ENCODE measurements around the gene IL1R1. TPM values are rescaled to one million over a fixed set of nuclear protein-coding genes. Genes with fewer than 3 reads are reported as not detected.

IL1R1 gene
- total RNA-seq, 2 donors from 2014 or later, result 112 to 289 TPM

DNA sequence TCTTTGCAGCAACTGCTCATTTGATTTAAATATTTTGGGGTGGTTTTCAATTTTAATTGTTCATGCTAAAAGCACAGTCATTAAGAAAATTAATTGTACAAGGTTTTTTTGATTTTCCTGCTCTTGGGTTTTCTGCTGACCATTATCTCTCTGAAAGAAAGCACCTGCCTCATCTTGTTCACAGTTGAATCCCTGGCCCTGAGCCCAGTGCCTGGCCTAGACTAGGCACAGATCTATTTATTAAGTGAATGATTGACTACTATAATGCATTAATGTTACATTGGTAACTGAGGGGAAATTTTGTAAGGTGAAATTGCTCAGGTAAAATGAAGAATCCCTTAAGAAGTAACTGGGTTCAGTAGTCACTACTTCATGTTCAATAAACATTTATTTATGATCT lies 66.2 kb downstream of the IL1R1 start:
- intact Hi-C loops (cut with DNase I), result no loop called here
- H3K27me3 ChIP-seq (replicated peaks; ENCODE audit: insufficient read depth), result no peaks in the 10 kb centered on the region
- DNase-seq (ENCODE audit: low spot score), result no peak
- H3K4me1 ChIP-seq (replicated peaks), result no peaks in the 10 kb centered on the region
- H3K4me3 ChIP-seq, result no peak overlapping the region
- H3K27ac ChIP-seq, result no peak overlapping the region
- H3K9me3 ChIP-seq, result no peaks in the 10 kb centered on the region
- no peaks in the 10 kb centered on the region for H3K36me3 ChIP-seq
- TF ChIP-seq POLR2A (IDR thresholded peaks at IDR 0.05) (no peak), POLR2AphosphoS5 (IDR thresholded peaks at IDR 0.05) (no peak)
- TF ChIP-seq, protein P1, sequence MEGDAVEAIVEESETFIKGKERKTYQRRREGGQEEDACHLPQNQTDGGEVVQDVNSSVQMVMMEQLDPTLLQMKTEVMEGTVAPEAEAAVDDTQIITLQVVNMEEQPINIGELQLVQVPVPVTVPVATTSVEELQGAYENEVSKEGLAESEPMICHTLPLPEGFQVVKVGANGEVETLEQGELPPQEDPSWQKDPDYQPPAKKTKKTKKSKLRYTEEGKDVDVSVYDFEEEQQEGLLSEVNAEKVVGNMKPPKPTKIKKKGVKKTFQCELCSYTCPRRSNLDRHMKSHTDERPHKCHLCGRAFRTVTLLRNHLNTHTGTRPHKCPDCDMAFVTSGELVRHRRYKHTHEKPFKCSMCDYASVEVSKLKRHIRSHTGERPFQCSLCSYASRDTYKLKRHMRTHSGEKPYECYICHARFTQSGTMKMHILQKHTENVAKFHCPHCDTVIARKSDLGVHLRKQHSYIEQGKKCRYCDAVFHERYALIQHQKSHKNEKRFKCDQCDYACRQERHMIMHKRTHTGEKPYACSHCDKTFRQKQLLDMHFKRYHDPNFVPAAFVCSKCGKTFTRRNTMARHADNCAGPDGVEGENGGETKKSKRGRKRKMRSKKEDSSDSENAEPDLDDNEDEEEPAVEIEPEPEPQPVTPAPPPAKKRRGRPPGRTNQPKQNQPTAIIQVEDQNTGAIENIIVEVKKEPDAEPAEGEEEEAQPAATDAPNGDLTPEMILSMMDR (IDR thresholded peaks at IDR 0.05), result no peak

DNA sequence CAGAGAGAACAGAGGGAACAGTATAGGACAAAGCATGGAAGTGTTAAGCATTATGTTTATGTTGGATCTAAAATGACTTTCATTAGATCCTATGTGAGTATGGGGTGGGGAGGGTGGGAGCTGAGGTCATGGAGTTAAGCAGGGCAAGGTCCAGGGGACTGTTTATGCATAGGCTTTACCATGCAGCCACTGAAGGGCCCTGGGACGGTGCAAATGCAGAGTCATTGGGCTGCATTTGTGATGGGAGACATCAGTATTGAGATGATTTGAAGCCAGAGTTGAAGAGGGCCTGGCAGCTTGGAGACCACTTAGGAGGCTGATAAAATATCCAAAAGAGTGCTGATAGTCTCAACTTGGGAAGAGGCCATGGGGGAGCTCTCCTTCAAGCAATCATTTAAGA lies 66.9 kb downstream of the IL1R1 start:
- TF ChIP-seq, protein P1 (IDR thresholded peaks at IDR 0.05), result no peak
- no peak for TF ChIP-seq POLR2A (IDR thresholded peaks at IDR 0.05)
- TF ChIP-seq POLR2AphosphoS5 (IDR thresholded peaks at IDR 0.05), result no peak
- H3K36me3 ChIP-seq, result no peaks in the 10 kb centered on the region
- H3K4me3 ChIP-seq, result no peak overlapping the region
- intact Hi-C loops (cut with DNase I), result no loop called here
- H3K4me1 ChIP-seq (replicated peaks), result no peaks in the 10 kb centered on the region
- no peaks in the 10 kb centered on the region for H3K27me3 ChIP-seq (replicated peaks; ENCODE audit: insufficient read depth)
- 50% methylated on average over 1 of the region's 1 CpG for WGBS
- H3K27ac ChIP-seq, result no peak overlapping the region
- no peak for DNase-seq (ENCODE audit: low spot score)
- no peaks in the 10 kb centered on the region for H3K9me3 ChIP-seq

DNA sequence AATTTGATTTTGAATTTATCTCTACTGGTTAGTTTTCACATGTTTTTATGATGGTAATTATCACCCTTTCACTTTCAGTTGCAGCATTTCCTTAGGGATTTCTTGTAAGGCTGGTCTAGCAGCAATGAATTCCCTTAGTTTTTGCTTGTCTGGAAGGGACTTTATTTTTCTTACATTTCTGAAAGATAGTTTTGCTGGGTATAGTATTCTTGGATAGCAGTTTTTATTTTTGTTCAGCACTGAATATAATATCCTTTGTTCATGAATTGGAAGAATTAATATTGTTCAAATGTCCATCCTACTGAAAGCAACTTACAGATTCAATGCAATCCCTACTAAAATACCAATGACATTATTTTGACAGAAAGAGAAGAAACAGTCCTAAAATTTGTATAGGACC lies 74.5 kb downstream of the IL1R1 start:
- TF ChIP-seq, protein P1 (IDR thresholded peaks at IDR 0.05), result no peak
- no peak for TF ChIP-seq POLR2AphosphoS5 (IDR thresholded peaks at IDR 0.05)
- TF ChIP-seq POLR2A (IDR thresholded peaks at IDR 0.05), result no peak
- no peaks in the 10 kb centered on the region for H3K36me3 ChIP-seq
- no peak for DNase-seq (ENCODE audit: low spot score)
- intact Hi-C loops (cut with DNase I), result no loop called here
- H3K27me3 ChIP-seq (replicated peaks; ENCODE audit: insufficient read depth), result no peaks in the 10 kb centered on the region
- H3K9me3 ChIP-seq, result no peaks in the 10 kb centered on the region
- no peaks in the 10 kb centered on the region for H3K4me1 ChIP-seq (replicated peaks)
- no peak overlapping the region for H3K4me3 ChIP-seq
- no peak overlapping the region for H3K27ac ChIP-seq

- H3K4me3 ChIP-seq, result no peak overlapping the region
- intact Hi-C loops (cut with DNase I), result no loop called here
- no peaks in the 10 kb centered on the region for H3K27me3 ChIP-seq (replicated peaks; ENCODE audit: insufficient read depth)
- H3K4me1 ChIP-seq (replicated peaks), result peaks cover 10% of the 10 kb centered on the region
- 75% methylated on average over 8 of the region's 8 CpGs for WGBS
- DNase-seq (ENCODE audit: low spot score), result no peak
- H3K36me3 ChIP-seq, result no peaks in the 10 kb centered on the region
- H3K9me3 ChIP-seq, result no peaks in the 10 kb centered on the region
- TF ChIP-seq POLR2A (IDR thresholded peaks at IDR 0.05) (no peak), POLR2AphosphoS5 (IDR thresholded peaks at IDR 0.05) (no peak)
- TF ChIP-seq, protein P1 (IDR thresholded peaks at IDR 0.05), result no peak
- no peak overlapping the region for H3K27ac ChIP-seq
Measured at GRCh38 chr2:102224824-102225739, 82.5 kb downstream of the IL1R1 start.

DNA sequence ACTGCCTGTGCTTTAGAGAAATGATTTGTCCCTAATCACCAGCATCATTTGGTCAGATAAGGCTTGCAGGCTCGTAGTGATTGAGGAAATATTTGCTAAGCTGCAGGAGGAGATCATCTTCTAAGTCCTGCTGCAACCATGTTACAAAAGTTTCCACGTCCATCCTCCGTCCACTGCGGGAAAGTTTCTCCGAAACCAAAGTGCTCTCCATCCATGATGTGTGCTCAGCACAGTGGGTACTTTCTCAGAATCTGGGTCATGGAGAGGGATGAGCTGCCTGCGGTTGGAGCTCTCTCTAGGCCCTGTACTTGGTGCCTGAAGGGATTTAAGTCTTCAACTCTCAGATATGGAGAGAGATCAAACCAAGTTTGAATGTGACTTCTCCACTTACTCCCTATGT lies 83.6 kb downstream of the IL1R1 start:
- Histone ChIP-seq H3K27me3 (replicated peaks; ENCODE audit: insufficient read depth) (no peaks in the 10 kb centered on the region), H3K36me3 (no peaks in the 10 kb centered on the region), H3K27ac (peak overlapping the region; percentile 88 to 94), H3K4me1 (replicated peaks) (peaks cover 10% of the 10 kb centered on the region), H3K9me3 (no peaks in the 10 kb centered on the region), H3K4me3 (no peak overlapping the region)
- WGBS, result 83% methylated on average over 6 of the region's 6 CpGs
- TF ChIP-seq, protein P1 (IDR thresholded peaks at IDR 0.05), result no peak
- intact Hi-C loops (cut with DNase I), result no loop called here
- DNase-seq (ENCODE audit: low spot score), result no peak

Data from prostate gland (tissue), 2 donors.